Small intestine (tissue), 7 donors: ENCODE measurements around the gene SHISAL1. TPM values are rescaled to one million over a fixed set of nuclear protein-coding genes. Genes with fewer than 3 reads are reported as not detected.

Experiments
- DNase-seq, 2 donors: peaks; one replicate each; pipeline versions ENCODE4 v3.0.0 to v3.0.0-alpha.2; 2013
- FAIRE-seq: peaks from 2 replicates; lab custom pipeline; 2012; peaks lifted over from hg19 to GRCh38; lab: Jason Lieb, UNC
- H3K27ac ChIP-seq, 3 donors: one replicate each; pipeline ENCODE4 v1.5.1; 2013; ENCODE audit warnings: low read length in 2 of 3, mild to moderate bottlenecking in 2 of 3, control low read depth in 1 of 3, inconsistent platforms in 1 of 3, low read depth in 1 of 3, moderate library complexity in 1 of 3
- H3K27me3 ChIP-seq, 3 donors: one replicate each; pipeline ENCODE4 v1.6.1; 2013; ENCODE audit warnings: low read length in 3 of 3, inconsistent platforms in 1 of 3; ENCODE audit not compliant: control insufficient read depth in 3 of 3, insufficient read depth in 3 of 3
- H3K36me3 ChIP-seq, 3 donors: one replicate each; pipeline ENCODE4 v1.6.1; 2013; ENCODE audit warnings: low read length in 3 of 3, inconsistent platforms in 1 of 3, low read depth in 1 of 3, mild to moderate bottlenecking in 1 of 3, moderate library complexity in 1 of 3; ENCODE audit not compliant: control insufficient read depth in 3 of 3, insufficient read depth in 2 of 3
- H3K4me1 ChIP-seq, 3 donors: one replicate each; pipeline ENCODE4 v1.6.1; 2013; ENCODE audit warnings: low read length in 2 of 3, inconsistent platforms in 1 of 3, low read depth in 1 of 3, mild to moderate bottlenecking in 1 of 3, moderate library complexity in 1 of 3; ENCODE audit not compliant: control insufficient read depth in 3 of 3, insufficient read depth in 2 of 3
- H3K4me3 ChIP-seq, 3 donors: one replicate each; pipeline ENCODE4 v1.5.1; 2013; ENCODE audit warnings: low read length in 3 of 3, control low read depth in 1 of 3, inconsistent platforms in 1 of 3, low read depth in 1 of 3, mild to moderate bottlenecking in 1 of 3, moderate library complexity in 1 of 3
- H3K9me3 ChIP-seq, 2 donors: one replicate each; pipeline ENCODE4 v1.6.1; 2013; ENCODE audit warnings: low read depth in 1 of 2, low read length in 1 of 2; ENCODE audit not compliant: control insufficient read depth in 2 of 2, insufficient read depth in 1 of 2
- WGBS, 3 donors: extraction: QIAGEN DNeasy Blood & Tissue Kit; methylation state at CpG; one replicate each; pipeline ENCODE4 v1.1.7; 2013; 5-methylcytosine and 5-hydroxymethylcytosine counted together
- polyA plus RNA-seq, 4 donors: library from polyadenylated mRNA; stranded (reverse) in 3 of 4; unstranded in 1 of 4; fragments of 200-250 nt in 3 of 4; fragments of 120-200 nt in 1 of 4; gene quantifications; one replicate each; pipeline versions ENCODE4 v1.2.1 to v1.2.3, GENCODE V29; 2013
- donor health status: healthy with polysubstance abuse.
- donor health status: control.
- donor health status: control.
- donor health status: Bipolar disorder and iron deficiency.
- donor health status: healthy.

Gene SHISAL1
- polyA plus RNA-seq, 4 donors, result under 0.01 to 1.2 (median 0.55) TPM

DNA sequence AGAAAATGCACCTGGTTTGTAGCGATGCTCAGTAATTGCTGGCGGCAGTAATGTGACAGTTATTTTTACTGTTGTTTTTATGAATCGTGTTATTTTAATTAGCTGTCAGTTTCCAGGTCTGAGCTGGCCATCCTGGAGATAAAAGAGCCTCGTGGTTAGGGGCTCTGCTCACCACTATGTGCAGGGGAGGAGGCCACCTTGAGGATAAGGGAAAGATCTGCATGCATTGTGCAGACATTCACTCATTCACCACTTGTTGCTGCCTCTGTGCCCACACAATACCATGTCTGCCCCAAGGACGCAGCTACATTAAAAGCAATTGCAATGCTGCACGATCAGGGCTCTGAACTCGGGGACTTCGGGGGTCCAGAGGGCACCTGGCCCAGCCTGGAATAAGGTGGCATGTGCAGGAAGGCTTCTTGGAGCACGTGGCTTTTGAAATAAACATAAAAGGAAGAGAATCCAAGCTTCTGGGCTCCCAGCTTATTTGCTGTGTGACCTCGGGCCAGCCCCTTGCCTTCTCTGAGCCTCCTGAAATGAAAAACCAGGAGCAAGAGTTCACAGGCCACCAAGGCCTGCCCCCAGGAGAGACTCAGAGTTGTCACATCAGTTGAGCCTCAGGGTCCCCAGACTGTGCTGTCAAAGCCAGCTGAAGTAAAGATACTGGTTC, 44.7 kb upstream of the SHISAL1 start:
- FAIRE-seq (no peak), DNase-seq (no peak)
- Histone ChIP-seq H3K27ac (no peak overlapping the region), H3K9me3 (no peaks in the 10 kb centered on the region), H3K36me3 (no peaks in the 10 kb centered on the region), H3K27me3 (no peaks in the 10 kb centered on the region), H3K4me3 (no peak overlapping the region), H3K4me1 (no peaks in the 10 kb centered on the region)
- 53 to 65% (median 53%) methylated on average over 10 of the region's 10 CpGs for WGBS, 3 donors

DNA sequence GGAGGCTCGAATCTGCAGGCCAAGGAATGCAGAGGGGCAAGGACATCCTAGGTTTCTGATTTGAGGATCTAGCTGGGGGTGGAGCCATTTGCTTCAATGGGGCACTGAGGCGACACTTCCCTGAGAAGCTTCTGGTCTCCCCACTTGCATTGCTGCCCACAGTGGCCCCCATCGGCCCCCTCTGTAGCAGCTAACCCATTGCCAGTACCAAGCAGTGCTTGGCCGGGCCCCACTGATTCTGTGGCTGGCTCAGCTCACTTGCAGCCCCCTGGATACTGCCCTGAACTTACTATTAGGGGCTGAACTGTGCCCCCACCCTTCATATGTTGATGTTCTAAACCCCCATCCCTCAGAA, 42.9 kb upstream of the SHISAL1 start:
- FAIRE-seq, result no peak
- 62 to 72% (median 71%) methylated on average over 4 of the region's 4 CpGs for WGBS, 3 donors
- no peaks in the 10 kb centered on the region for H3K27me3 ChIP-seq

GRCh38 chr22:44354288-44354687, 41.5 kb upstream of the SHISAL1 start:
- Histone ChIP-seq H3K9me3 (no peaks in the 10 kb centered on the region), H3K27me3 (no peaks in the 10 kb centered on the region), H3K27ac (no peak overlapping the region), H3K36me3 (no peaks in the 10 kb centered on the region), H3K4me1 (peaks cover 0 to 2% (median 0%) of the 10 kb centered on the region in 3 donors), H3K4me3 (no peak overlapping the region)
- 65 to 77% (median 74%) methylated on average over 7 of the region's 7 CpGs for WGBS, 3 donors
- DNase-seq (no peak), FAIRE-seq (no peak)

More for the DNA sequence above, 42.9 kb upstream of the SHISAL1 start:
- no peak overlapping the region for H3K27ac ChIP-seq
- peaks cover 0 to 2% (median 0%) of the 10 kb centered on the region in 3 donors for H3K4me1 ChIP-seq
- H3K36me3 ChIP-seq, result no peaks in the 10 kb centered on the region
- no peak overlapping the region for H3K4me3 ChIP-seq
- no peaks in the 10 kb centered on the region for H3K9me3 ChIP-seq
- DNase-seq, result no peak

- no peaks in the 10 kb centered on the region for H3K9me3 ChIP-seq
- FAIRE-seq (no peak), DNase-seq (no peak)
- peaks cover 0 to 2% (median 0%) of the 10 kb centered on the region in 3 donors for H3K4me1 ChIP-seq
- 74 to 88% (median 86%) methylated on average over 13 of the region's 13 CpGs for WGBS, 3 donors
- H3K4me3 ChIP-seq, result no peak overlapping the region
- H3K27me3 ChIP-seq, result no peaks in the 10 kb centered on the region
- no peak overlapping the region for H3K27ac ChIP-seq
- H3K36me3 ChIP-seq, result no peaks in the 10 kb centered on the region
These were observed 40.3 kb upstream of the SHISAL1 start for GRCh38 chr22:44353041-44353440.

GRCh38 chr22:44352378-44353035, 39.8 kb upstream of the SHISAL1 start:
- no peak overlapping the region for H3K27ac ChIP-seq
- DNase-seq, result no peak
- no peak for FAIRE-seq
- H3K9me3 ChIP-seq, result no peaks in the 10 kb centered on the region
- no peaks in the 10 kb centered on the region for H3K36me3 ChIP-seq
- 51 to 65% (median 52%) methylated on average over 9 to 10 of the region's 10 CpGs for WGBS, 3 donors
- no peak overlapping the region for H3K4me3 ChIP-seq
- H3K4me1 ChIP-seq, result peaks cover 0 to 2% (median 0%) of the 10 kb centered on the region in 3 donors
- H3K27me3 ChIP-seq, result no peaks in the 10 kb centered on the region

DNA sequence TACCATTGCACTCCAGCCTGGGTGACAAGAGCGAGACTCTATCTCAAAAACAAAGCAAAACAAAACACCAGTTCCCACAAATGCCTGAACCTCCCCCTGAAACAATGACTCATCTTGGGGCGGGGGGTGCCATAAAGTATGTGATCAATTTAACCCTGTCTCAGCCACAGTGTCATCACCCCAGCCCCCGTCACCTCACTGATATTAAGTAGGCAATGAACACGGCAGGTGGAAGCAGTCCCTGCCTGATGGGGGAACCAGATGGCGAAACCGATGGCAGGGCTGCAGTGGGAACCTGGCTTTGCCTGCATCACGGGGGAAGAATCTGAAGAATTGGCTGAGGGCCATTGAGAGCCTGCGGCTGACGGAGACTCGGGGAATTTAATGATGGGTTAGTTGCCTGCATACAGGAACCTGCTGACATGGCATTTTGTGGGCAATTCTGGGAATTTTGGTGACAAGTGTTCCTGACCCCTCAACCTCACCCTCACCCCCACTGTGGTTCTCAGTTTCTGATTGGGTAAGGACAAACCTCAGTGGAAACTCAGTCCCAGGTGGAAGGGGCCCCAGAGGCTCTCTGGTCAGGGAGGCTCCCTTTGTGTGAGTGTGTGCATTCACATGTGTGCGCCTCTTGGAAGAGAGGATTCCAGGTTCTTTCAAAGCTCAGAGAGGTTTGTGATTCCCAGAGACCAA, 39.1 kb upstream of the SHISAL1 start:
- Histone ChIP-seq H3K36me3 (no peaks in the 10 kb centered on the region), H3K9me3 (no peaks in the 10 kb centered on the region), H3K27ac (no peak overlapping the region), H3K4me3 (no peak overlapping the region), H3K4me1 (peaks cover 0 to 2% (median 0%) of the 10 kb centered on the region in 3 donors), H3K27me3 (no peaks in the 10 kb centered on the region)
- 8 to 20% (median 13%) methylated on average over 11 of the region's 11 CpGs for WGBS, 3 donors
- FAIRE-seq, result no peak
- no peak for DNase-seq

GRCh38 chr22:44351037-44351436, 38.3 kb upstream of the SHISAL1 start:
- Histone ChIP-seq H3K27me3 (no peaks in the 10 kb centered on the region), H3K4me1 (peaks cover 0 to 2% (median 0%) of the 10 kb centered on the region in 3 donors), H3K9me3 (no peaks in the 10 kb centered on the region), H3K27ac (no peak overlapping the region), H3K36me3 (no peaks in the 10 kb centered on the region), H3K4me3 (no peak overlapping the region)
- 49 to 76% (median 52%) methylated on average over 6 of the region's 6 CpGs for WGBS, 3 donors
- FAIRE-seq (no peak), DNase-seq (no peak)

GRCh38 chr22:44349594-44349993, 36.8 kb upstream of the SHISAL1 start:
- DNase-seq (no peak), FAIRE-seq (no peak)
- H3K4me1 ChIP-seq, result peaks cover 0 to 2% (median 0%) of the 10 kb centered on the region in 3 donors
- no peak overlapping the region for H3K27ac ChIP-seq
- H3K27me3 ChIP-seq, result no peaks in the 10 kb centered on the region
- H3K4me3 ChIP-seq, result no peak overlapping the region
- no peaks in the 10 kb centered on the region for H3K9me3 ChIP-seq
- no peaks in the 10 kb centered on the region for H3K36me3 ChIP-seq
- 53 to 69% (median 56%) methylated on average over 5 of the region's 5 CpGs for WGBS, 3 donors
